ENCODE data around the gene APEH. TPM values are rescaled to one million over a fixed set of nuclear protein-coding genes. Genes with fewer than 3 reads are reported as not detected.

Gene APEH
- total and polyA plus RNA-seq, 3 donors from 2014 or later = 72.3 to 94.5 (median 76.7) TPM

- no peaks in the 10 kb centered on the region for H3K4me1 ChIP-seq
- no peak overlapping the region for H3K4me3 ChIP-seq
- no peak for TF ChIP-seq POLR2A (IDR thresholded peaks at IDR 0.05)
- no peak for DNase-seq
- intact Hi-C loops (cut with DNase I; ENCODE audit: low total_unique reads) = no loop called here
- no peaks in the 10 kb centered on the region for H3K27me3 ChIP-seq
- WGBS, 2 donors = 74 to 79% methylated on average over 7 of the region's 7 CpGs
- H3K27ac ChIP-seq = no peak overlapping the region
- H3K36me3 ChIP-seq (ENCODE audit: low read depth, missing control alignments) = no peaks in the 10 kb centered on the region
- no peaks in the 10 kb centered on the region for H3K9me3 ChIP-seq
Observed at GRCh38 chr3:49712631-49713317, 38.6 kb downstream of the APEH start.

- no peaks in the 10 kb centered on the region for H3K9me3 ChIP-seq
- DNase-seq = no peak
- no peak overlapping the region for H3K4me3 ChIP-seq
- 92 to 95% methylated on average over 7 to 25 of the region's 25 CpGs for WGBS, 2 donors
- H3K27ac ChIP-seq = no peak overlapping the region
- no peaks in the 10 kb centered on the region for H3K36me3 ChIP-seq (ENCODE audit: low read depth, missing control alignments)
- no peaks in the 10 kb centered on the region for H3K27me3 ChIP-seq
- H3K4me1 ChIP-seq = peaks cover under 1% of the 10 kb centered on the region
- TF ChIP-seq CTCF (IDR thresholded peaks at IDR 0.05) = no peak
- no peak for TF ChIP-seq POLR2A (IDR thresholded peaks at IDR 0.05)
- intact Hi-C loops (cut with DNase I; ENCODE audit: low total_unique reads) = no loop called here
Observed at GRCh38 chr3:49713336-49714105, 39.4 kb downstream of the APEH start.

GRCh38 chr3:49714728-49715550 is 40.8 kb downstream of the APEH start:
- no peaks in the 10 kb centered on the region for H3K27me3 ChIP-seq
- peaks cover 8% of the 10 kb centered on the region for H3K4me1 ChIP-seq
- H3K27ac ChIP-seq = no peak overlapping the region
- no peak for DNase-seq
- H3K9me3 ChIP-seq = no peaks in the 10 kb centered on the region
- no peaks in the 10 kb centered on the region for H3K36me3 ChIP-seq (ENCODE audit: low read depth, missing control alignments)
- H3K4me3 ChIP-seq = no peak overlapping the region
- WGBS, 2 donors = 89 to 94% methylated on average over 9 to 13 of the region's 13 CpGs
- TF ChIP-seq POLR2A (IDR thresholded peaks at IDR 0.05) (no peak), CTCF (IDR thresholded peaks at IDR 0.05) (no peak)
- intact Hi-C loops (cut with DNase I; ENCODE audit: low total_unique reads) = no loop called here

GRCh38 chr3:49715611-49716121 is 41.5 kb downstream of the APEH start:
- intact Hi-C loops (cut with DNase I; ENCODE audit: low total_unique reads) = no loop called here
- Histone ChIP-seq H3K36me3 (ENCODE audit: low read depth, missing control alignments) (no peaks in the 10 kb centered on the region), H3K4me1 (peaks cover 8% of the 10 kb centered on the region), H3K9me3 (no peaks in the 10 kb centered on the region), H3K4me3 (no peak overlapping the region), H3K27ac (no peak overlapping the region), H3K27me3 (no peaks in the 10 kb centered on the region)
- no peak for TF ChIP-seq CTCF (IDR thresholded peaks at IDR 0.05)
- no peak for TF ChIP-seq POLR2A (IDR thresholded peaks at IDR 0.05)
- DNase-seq = no peak
- WGBS, 2 donors = 87 to 89% methylated on average over 7 to 13 of the region's 13 CpGs

GRCh38 chr3:49716169-49716568 is 42.0 kb downstream of the APEH start:
- DNase-seq = no peak
- intact Hi-C loops (cut with DNase I; ENCODE audit: low total_unique reads) = no loop called here
- 88 to 94% methylated on average over 3 to 6 of the region's 7 CpGs for WGBS, 2 donors
- H3K36me3 ChIP-seq (ENCODE audit: low read depth, missing control alignments) = no peaks in the 10 kb centered on the region
- H3K9me3 ChIP-seq = no peaks in the 10 kb centered on the region
- TF ChIP-seq CTCF (IDR thresholded peaks at IDR 0.05) (no peak), POLR2A (IDR thresholded peaks at IDR 0.05) (no peak)
- no peak overlapping the region for H3K4me3 ChIP-seq
- H3K4me1 ChIP-seq = peaks cover 8% of the 10 kb centered on the region
- H3K27ac ChIP-seq = no peak overlapping the region
- no peaks in the 10 kb centered on the region for H3K27me3 ChIP-seq

Data from testis (tissue), 3 donors.